ENCODE data around the gene FOSL1.
A peak's percentile ranks its signal among the peaks of the same experiment; 100 is the strongest.
"Not testable (repeated sequence)": the region's sequence is repeated elsewhere in the genome, so short reads cannot be mapped to it uniquely, and the experiment has no call there.

FOSL1 gene

DNA sequence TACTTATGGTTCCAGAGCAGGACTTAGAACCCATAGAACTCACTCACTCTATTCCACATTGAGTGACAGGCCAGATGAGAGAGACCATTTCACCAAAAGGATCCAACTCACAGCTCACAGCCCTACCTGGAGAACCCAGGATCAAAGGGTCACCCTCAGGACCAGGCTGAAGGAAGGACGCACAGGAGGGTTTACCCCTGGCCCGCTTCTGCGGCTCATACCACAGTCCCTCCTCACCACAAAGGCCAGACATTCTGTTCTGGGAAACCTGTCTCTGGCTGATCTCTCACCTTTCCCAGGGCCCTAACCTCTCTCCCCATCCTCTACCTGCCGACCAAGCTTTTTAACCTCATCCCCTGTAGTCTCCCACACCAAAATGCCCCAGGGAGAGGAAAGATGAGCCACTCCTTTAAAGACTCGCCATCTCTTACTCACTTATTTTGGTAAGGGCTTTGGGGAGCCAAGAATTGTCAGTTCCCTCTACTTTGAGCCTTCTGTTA, 4.7 kb downstream of the FOSL1 start:
- Histone ChIP-seq H3K9me3 (ENCODE audit: insufficient read depth, low read depth, low read length) (no peaks in the 10 kb centered on the region), H3K14ac (ENCODE audit: low read length) (no peak overlapping the region), H2BK120ac (ENCODE audit: insufficient read depth, low read length, poor library complexity) (no peak overlapping the region), H2AK5ac (ENCODE audit: low read length) (peak overlapping the region; percentile 56), H4K91ac (ENCODE audit: low read depth, low read length) (no peak overlapping the region), H3K27ac (ENCODE audit: low read depth, low read length) (no peak overlapping the region), H3K36me3 (ENCODE audit: control insufficient read depth in 1 of 2, insufficient read depth in 2 of 2, low read length in 2 of 2) (peaks cover 0 to 10% of the 10 kb centered on the region in 2 experiments), H2AFZ (ENCODE audit: insufficient read depth, low read length, poor library complexity) (no peak overlapping the region), H3K23ac (ENCODE audit: low read length) (no peak overlapping the region), H3K27me3 (ENCODE audit: insufficient read depth, low read length) (peaks cover 13% of the 10 kb centered on the region), H3K9ac (ENCODE audit: low read length) (no peak overlapping the region), H3K4me2 (ENCODE audit: low read length) (no peak overlapping the region), H2BK5ac (ENCODE audit: low read depth, low read length, poor library complexity) (no peak overlapping the region), H3K79me1 (ENCODE audit: low read length) (peaks cover 23% of the 10 kb centered on the region), H2BK12ac (ENCODE audit: low read length) (no peak overlapping the region), H4K12ac (ENCODE audit: low read depth, low read length) (no peak overlapping the region), H4K8ac (ENCODE audit: low read depth, low read length) (no peak overlapping the region), H3K4ac (ENCODE audit: low read depth, low read length) (no peak overlapping the region), H3K4me3 (ENCODE audit: low read depth, low read length) (no peak overlapping the region), H3K79me2 (ENCODE audit: control insufficient read depth, insufficient read depth, low read length, poor library complexity) (peaks cover 17% of the 10 kb centered on the region), H3K18ac (ENCODE audit: low read length) (no peak overlapping the region), H3K4me1 (ENCODE audit: control insufficient read depth in 1 of 2, insufficient read depth in 2 of 2, low read length in 2 of 2) (peaks cover 11 to 25% of the 10 kb centered on the region in 2 experiments)
- WGBS (ENCODE audit: extremely low coverage, insufficient coverage, insufficient read length): no CpG with 5 or more reads among the region's 5 CpGs
- no peak for DNase-seq

DNA sequence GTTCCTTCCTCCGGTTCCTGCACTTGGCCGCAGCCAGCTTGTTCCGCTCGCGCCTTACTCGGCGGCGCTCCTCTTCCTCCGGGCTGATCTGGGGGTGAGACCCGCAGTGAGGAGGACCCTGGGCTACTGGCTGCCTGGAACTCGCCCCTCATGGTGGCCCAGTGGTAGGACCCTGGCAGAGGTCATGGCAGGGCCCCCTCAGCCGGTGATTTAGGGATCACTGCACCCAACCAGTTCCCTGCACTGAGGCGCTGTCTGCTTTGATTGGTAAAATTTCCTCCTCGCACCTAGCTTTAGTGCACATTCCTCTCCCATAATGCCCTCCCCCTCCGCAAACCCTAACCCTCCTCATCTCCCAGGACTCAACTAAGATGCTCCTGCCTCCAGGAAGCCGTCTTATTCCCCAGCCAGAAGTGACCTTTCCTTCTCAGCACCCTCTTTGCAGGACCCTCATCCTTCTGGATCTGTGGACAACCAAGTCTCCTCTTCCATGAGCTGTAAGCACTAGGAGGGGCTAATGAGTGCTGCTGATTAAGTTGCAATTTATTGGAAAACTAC, 6.1 kb downstream of the FOSL1 start:
- no peak overlapping the region for H2BK12ac ChIP-seq (ENCODE audit: low read length)
- peaks cover 7 to 18% of the 10 kb centered on the region in 2 experiments for H3K4me1 ChIP-seq (ENCODE audit: control insufficient read depth in 1 of 2, insufficient read depth in 2 of 2, low read length in 2 of 2)
- H3K14ac ChIP-seq (ENCODE audit: low read length): no peak overlapping the region
- no peak overlapping the region for H3K4ac ChIP-seq (ENCODE audit: low read depth, low read length)
- no peak overlapping the region for H3K9ac ChIP-seq (ENCODE audit: low read length)
- H3K27ac ChIP-seq (ENCODE audit: low read depth, low read length): no peak overlapping the region
- no peak overlapping the region for H3K23ac ChIP-seq (ENCODE audit: low read length)
- H2BK5ac ChIP-seq (ENCODE audit: low read depth, low read length, poor library complexity): no peak overlapping the region
- no peak overlapping the region for H3K4me3 ChIP-seq (ENCODE audit: low read depth, low read length)
- H3K36me3 ChIP-seq (ENCODE audit: control insufficient read depth in 1 of 2, insufficient read depth in 2 of 2, low read length in 2 of 2): peaks cover 0 to 10% of the 10 kb centered on the region in 2 experiments
- H3K9me3 ChIP-seq (ENCODE audit: insufficient read depth, low read depth, low read length): no peaks in the 10 kb centered on the region
- no CpG with 5 or more reads among the region's 16 CpGs for WGBS (ENCODE audit: extremely low coverage, insufficient coverage, insufficient read length)
- DNase-seq: no peak
- peaks cover 11% of the 10 kb centered on the region for H3K79me2 ChIP-seq (ENCODE audit: control insufficient read depth, insufficient read depth, low read length, poor library complexity)
- H3K79me1 ChIP-seq (ENCODE audit: low read length): peaks cover 17% of the 10 kb centered on the region
- H2BK120ac ChIP-seq (ENCODE audit: insufficient read depth, low read length, poor library complexity): no peak overlapping the region
- peaks cover 2% of the 10 kb centered on the region for H3K27me3 ChIP-seq (ENCODE audit: insufficient read depth, low read length)
- H4K91ac ChIP-seq (ENCODE audit: low read depth, low read length): no peak overlapping the region
- H4K8ac ChIP-seq (ENCODE audit: low read depth, low read length): no peak overlapping the region
- no peak overlapping the region for H4K12ac ChIP-seq (ENCODE audit: low read depth, low read length)
- no peak overlapping the region for H3K18ac ChIP-seq (ENCODE audit: low read length)
- H3K4me2 ChIP-seq (ENCODE audit: low read length): no peak overlapping the region
- no peak overlapping the region for H2AFZ ChIP-seq (ENCODE audit: insufficient read depth, low read length, poor library complexity)
- H2AK5ac ChIP-seq (ENCODE audit: low read length): no peak overlapping the region

DNA sequence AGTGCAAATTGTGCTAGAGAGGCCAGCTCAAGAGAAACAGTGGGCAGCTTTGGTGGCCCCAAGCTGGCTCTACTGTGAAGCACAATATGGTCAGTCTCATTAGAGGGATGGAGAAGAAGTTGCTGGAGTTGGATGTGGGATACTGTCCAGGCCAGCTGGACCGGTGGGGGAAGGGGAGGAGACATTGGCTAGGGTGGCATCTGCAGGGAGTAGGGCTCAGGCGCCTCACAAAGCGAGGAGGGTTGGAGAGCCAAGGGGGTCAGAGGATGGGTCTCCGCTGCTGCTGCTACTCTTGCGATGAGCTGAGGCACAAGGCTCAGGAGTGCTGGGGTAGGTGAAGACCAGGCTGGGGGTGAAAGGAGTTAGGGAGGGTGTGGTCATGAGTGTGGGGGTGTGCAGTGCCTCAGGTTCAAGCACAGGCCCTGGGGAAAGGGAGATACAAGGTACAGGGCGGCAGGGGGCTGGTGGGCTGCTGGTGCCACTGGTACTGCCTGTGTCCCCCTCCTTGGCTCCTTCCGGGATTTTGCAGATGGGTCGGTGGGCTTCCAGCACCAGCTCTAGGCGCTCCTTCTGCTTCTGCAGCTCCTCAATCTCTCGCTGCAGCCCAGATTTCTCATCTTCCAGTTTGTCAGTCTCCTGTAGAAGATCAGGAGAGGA, 7.4 kb downstream of the FOSL1 start:
- Histone ChIP-seq H3K79me1 (ENCODE audit: low read length) (peaks cover 23% of the 10 kb centered on the region), H2AFZ (ENCODE audit: insufficient read depth, low read length, poor library complexity) (no peak overlapping the region), H3K9ac (ENCODE audit: low read length) (no peak overlapping the region), H3K4me3 (ENCODE audit: low read depth, low read length) (no peak overlapping the region), H3K18ac (ENCODE audit: low read length) (no peak overlapping the region), H2BK5ac (ENCODE audit: low read depth, low read length, poor library complexity) (no peak overlapping the region), H3K4me1 (ENCODE audit: control insufficient read depth in 1 of 2, insufficient read depth in 2 of 2, low read length in 2 of 2) (peaks cover 7 to 21% of the 10 kb centered on the region in 2 experiments), H4K8ac (ENCODE audit: low read depth, low read length) (no peak overlapping the region), H3K14ac (ENCODE audit: low read length) (no peak overlapping the region), H2AK5ac (ENCODE audit: low read length) (no peak overlapping the region), H4K91ac (ENCODE audit: low read depth, low read length) (no peak overlapping the region), H4K12ac (ENCODE audit: low read depth, low read length) (no peak overlapping the region), H3K23ac (ENCODE audit: low read length) (no peak overlapping the region), H3K27ac (ENCODE audit: low read depth, low read length) (no peak overlapping the region), H3K4ac (ENCODE audit: low read depth, low read length) (no peak overlapping the region), H2BK120ac (ENCODE audit: insufficient read depth, low read length, poor library complexity) (no peak overlapping the region), H3K4me2 (ENCODE audit: low read length) (no peak overlapping the region), H3K9me3 (ENCODE audit: insufficient read depth, low read depth, low read length) (no peaks in the 10 kb centered on the region), H3K27me3 (ENCODE audit: insufficient read depth, low read length) (no peaks in the 10 kb centered on the region), H2BK12ac (ENCODE audit: low read length) (no peak overlapping the region), H3K36me3 (ENCODE audit: control insufficient read depth in 1 of 2, insufficient read depth in 2 of 2, low read length in 2 of 2) (peaks cover 0 to 10% of the 10 kb centered on the region in 2 experiments), H3K79me2 (ENCODE audit: control insufficient read depth, insufficient read depth, low read length, poor library complexity) (peaks cover 11% of the 10 kb centered on the region)
- WGBS (ENCODE audit: extremely low coverage, insufficient coverage, insufficient read length): no CpG with 5 or more reads among the region's 10 CpGs
- DNase-seq: no peak

DNA sequence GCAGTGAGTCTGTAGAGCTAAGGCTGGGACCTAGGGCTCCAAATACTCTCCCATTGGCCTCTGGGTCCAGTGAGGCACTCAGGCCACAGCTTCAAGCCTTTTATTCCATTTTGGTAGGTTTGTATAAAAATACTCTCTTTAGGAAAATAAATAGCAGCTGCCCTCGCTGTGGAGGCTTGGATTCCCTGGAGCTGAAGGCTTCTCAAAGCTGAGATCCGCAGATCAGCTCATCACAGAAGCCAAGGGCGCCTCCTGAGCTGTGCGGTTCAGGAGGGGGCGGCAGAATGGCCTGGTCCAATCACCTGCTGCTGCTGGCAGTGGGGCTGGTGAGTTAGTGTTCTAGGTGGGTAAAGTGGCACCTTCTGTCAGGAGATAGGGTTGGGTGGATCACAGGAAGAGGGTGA, 8.0 kb downstream of the FOSL1 start:
- H3K18ac ChIP-seq (ENCODE audit: low read length); H3K4me3 ChIP-seq (ENCODE audit: low read depth, low read length); H4K12ac ChIP-seq (ENCODE audit: low read depth, low read length); H3K23ac ChIP-seq (ENCODE audit: low read length); H3K27ac ChIP-seq (ENCODE audit: low read depth, low read length); H4K91ac ChIP-seq (ENCODE audit: low read depth, low read length); H3K9ac ChIP-seq (ENCODE audit: low read length); DNase-seq; H3K27me3 ChIP-seq (ENCODE audit: insufficient read depth, low read length); H3K9me3 ChIP-seq (ENCODE audit: insufficient read depth, low read depth, low read length); H4K8ac ChIP-seq (ENCODE audit: low read depth, low read length); H2BK120ac ChIP-seq (ENCODE audit: insufficient read depth, low read length, poor library complexity); H2BK5ac ChIP-seq (ENCODE audit: low read depth, low read length, poor library complexity); H3K14ac ChIP-seq (ENCODE audit: low read length); H2BK12ac ChIP-seq (ENCODE audit: low read length); H2AFZ ChIP-seq (ENCODE audit: insufficient read depth, low read length, poor library complexity); H3K4ac ChIP-seq (ENCODE audit: low read depth, low read length); H2AK5ac ChIP-seq (ENCODE audit: low read length): not testable (repeated sequence)
- Histone ChIP-seq H3K4me1 (ENCODE audit: control insufficient read depth in 1 of 2, insufficient read depth in 2 of 2, low read length in 2 of 2) (peaks cover 13 to 26% of the 10 kb centered on the region in 2 experiments), H3K79me2 (ENCODE audit: control insufficient read depth, insufficient read depth, low read length, poor library complexity) (peaks cover 11% of the 10 kb centered on the region), H3K36me3 (ENCODE audit: control insufficient read depth in 1 of 2, insufficient read depth in 2 of 2, low read length in 2 of 2) (peaks cover 0 to 14% of the 10 kb centered on the region in 2 experiments), H3K4me2 (ENCODE audit: low read length) (peak overlapping the region; percentile 96), H3K79me1 (ENCODE audit: low read length) (peaks cover 24% of the 10 kb centered on the region)
- no CpG with 5 or more reads among the region's 5 CpGs for WGBS (ENCODE audit: extremely low coverage, insufficient coverage, insufficient read length)

All from trophoblast cell (in vitro differentiated cells and primary cell).